ENCODE data around the gene CAP2.
"Not testable (repeated sequence)": the region's sequence is repeated elsewhere in the genome, so short reads cannot be mapped to it uniquely, and the experiment has no call there.

CAP2 gene

GRCh38 chr6:17501982-17502704 lies 108.7 kb downstream of the CAP2 start:
- no peak for DNase-seq (ENCODE audit: low spot score)

DNA sequence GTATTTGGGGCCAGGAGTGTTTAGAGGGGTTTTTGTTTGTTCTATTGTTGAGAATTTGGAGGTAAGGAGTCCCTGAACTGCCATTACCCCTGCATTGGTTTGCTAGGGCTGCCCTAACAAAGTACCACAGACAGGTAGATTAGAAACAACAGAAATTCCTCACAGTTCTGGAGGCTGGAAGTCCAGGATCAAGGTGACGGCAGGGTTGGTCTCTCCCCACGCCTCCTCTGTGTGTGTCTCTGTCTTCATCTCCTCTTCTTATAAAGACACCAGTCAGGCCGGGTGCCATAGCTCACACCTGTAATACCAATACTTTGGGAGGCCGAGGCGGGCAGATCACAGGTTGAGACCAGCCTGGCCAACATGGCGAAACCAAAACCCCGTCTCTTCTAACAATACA lies 109.7 kb downstream of the CAP2 start:
- DNase-seq (ENCODE audit: low spot score): no peak

GRCh38 chr6:17504005-17504404 lies 110.6 kb downstream of the CAP2 start:
- no peak for DNase-seq (ENCODE audit: low spot score)

DNA sequence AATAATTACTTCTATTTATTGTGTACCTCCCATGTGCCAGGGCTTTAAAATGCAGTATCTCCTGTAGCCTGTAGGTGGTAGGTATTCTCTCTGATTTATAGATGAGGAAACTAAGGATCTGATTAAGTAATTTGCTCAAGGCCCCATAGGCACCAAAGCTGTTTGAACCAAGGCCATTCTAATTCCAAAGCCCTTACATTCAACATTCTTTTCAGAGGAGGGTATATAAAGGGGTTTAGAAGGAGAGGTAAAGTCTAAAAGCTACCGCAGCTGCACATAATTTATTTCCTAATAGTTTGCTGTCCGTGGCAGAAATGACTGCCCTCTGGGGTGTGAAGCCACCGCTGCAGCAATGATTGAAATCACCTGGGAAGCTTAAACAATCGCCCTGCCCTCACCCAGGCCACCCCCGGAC lies 111.7 kb downstream of the CAP2 start:
- no peak for DNase-seq (ENCODE audit: low spot score)

DNA sequence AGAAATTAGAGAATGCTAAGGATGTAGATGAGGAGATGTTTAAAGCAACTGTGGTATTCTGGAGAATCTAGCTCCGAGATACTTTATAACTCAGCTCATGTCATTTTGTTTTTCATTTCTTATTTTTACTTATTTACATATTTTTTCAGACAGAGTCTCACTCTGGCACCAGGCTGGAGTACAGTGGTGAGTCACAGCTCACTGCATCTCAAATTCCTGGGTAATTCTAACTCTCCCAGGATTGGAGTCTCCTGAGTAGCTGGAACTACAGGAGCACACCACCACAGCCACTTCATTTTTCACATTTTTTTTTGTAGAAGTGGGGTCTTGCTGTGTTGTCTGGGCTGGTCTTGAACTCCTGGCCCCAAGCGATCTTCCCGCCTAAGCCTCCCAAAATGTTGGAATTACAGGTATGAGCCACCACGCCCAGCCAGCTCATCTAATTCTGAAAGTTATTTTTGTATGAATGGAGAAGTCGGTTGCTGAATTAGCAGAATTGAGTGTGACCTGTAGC lies 112.4 kb downstream of the CAP2 start:
- DNase-seq (ENCODE audit: low spot score): no peak

- DNase-seq (ENCODE audit: low spot score): no peak
Observed at GRCh38 chr6:17506531-17506930, 113.1 kb downstream of the CAP2 start.

- DNase-seq (ENCODE audit: low spot score): no peak
Observed at GRCh38 chr6:17506962-17507361, 113.6 kb downstream of the CAP2 start.

DNA sequence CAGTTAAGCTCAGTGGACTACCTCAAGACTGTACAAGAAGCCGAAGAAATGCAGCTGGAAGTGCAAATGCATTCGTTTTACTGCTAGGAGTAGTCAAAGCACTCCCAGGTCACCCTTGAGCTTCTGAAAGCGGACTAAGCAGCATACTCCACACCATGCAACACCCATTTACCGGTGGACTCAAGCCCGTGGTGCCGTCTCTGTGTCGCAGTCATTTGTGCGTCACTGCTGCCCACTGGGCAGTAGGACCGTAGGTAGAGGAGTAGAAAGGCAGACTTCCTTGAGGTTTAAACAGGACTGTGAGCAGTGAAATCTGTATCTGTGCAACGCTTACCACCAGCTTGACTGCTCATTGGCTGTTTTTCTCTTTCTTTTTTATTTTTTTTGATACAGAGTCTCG lies 117.7 kb downstream of the CAP2 start:
- DNase-seq (ENCODE audit: low spot score): no peak

- DNase-seq (ENCODE audit: low spot score): no peak
Observed at GRCh38 chr6:17511580-17511979, 118.2 kb downstream of the CAP2 start.

GRCh38 chr6:17519120-17519519 lies 125.7 kb downstream of the CAP2 start:
- no peak for DNase-seq (ENCODE audit: low spot score)

GRCh38 chr6:17525637-17526036 lies 132.2 kb downstream of the CAP2 start:
- no peak for DNase-seq (ENCODE audit: low spot score)

GRCh38 chr6:17527076-17527475 lies 133.7 kb downstream of the CAP2 start:
- DNase-seq (ENCODE audit: low spot score): no peak

DNA sequence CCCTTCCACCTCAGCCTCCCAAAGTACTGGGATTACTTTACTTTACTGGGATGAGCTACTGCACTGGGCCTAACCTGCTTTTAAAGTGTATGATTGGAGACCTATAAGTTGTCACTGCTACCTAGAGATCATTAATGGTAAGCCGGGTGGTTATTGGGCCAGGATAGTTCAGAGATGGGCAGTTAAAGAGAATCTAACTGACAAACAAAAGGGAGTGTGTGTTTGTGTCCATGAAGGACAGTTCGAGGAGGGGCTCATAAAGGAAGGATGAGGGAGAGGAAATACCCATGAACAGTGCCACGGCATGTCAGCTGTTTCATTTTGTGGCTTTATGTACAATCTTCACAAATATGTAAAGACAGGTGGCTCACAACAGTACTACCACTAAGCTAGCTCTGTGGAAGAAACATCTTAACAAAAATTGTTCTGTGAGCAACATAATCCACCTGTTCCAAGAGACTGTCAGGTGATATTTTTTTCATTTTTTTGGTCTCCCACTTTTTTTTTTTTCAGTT lies 137.0 kb downstream of the CAP2 start:
- no peak for DNase-seq (ENCODE audit: low spot score)

GRCh38 chr6:17536586-17536985 lies 143.2 kb downstream of the CAP2 start:
- no peak for DNase-seq (ENCODE audit: low spot score)

DNA sequence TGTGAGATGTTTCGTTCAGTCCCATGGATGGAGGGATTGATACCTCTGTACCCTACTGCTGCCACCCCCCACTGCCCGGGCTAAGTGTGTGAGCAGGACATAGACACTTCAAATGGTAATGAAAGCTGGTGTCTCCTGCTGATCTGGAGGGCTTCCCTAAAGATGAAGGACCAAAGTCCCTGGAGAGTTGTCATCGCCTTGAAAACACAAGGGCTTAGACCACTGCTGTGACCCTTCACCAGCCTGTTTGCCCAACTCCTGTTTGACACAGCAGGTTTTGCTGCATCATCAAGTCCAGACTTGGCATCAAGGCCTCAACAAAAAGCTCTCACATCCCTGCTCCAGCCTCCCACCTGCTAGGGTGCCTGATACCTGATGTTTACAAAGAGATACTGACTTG lies 148.8 kb downstream of the CAP2 start:
- no peak for DNase-seq (ENCODE audit: low spot score)

DNA sequence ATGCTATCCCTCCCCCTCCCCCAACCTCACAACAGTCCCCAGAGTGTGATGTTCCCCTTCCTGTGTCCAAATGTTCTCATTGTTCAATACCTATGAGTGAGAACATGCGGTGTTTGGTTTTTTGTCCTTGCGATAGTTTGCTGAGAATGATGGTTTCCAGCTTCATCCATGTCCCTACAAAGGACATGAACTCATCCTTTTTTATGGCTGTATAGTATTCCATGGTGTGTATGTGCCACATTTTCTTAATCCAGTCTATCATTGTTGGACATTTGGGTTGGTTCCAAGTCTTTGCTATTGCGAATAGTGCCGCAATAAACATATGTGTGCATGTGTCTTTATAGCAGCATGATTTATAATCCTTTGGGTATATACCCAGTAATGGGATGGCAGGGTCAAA lies 152.3 kb downstream of the CAP2 start:
- not testable (repeated sequence) for DNase-seq (ENCODE audit: low spot score)

GRCh38 chr6:17551383-17551958 lies 158.1 kb downstream of the CAP2 start:
- DNase-seq (ENCODE audit: low spot score): no peak

GRCh38 chr6:17552861-17553260 lies 159.5 kb downstream of the CAP2 start:
- DNase-seq (ENCODE audit: low spot score): no peak

GRCh38 chr6:17556014-17556413 lies 162.6 kb downstream of the CAP2 start:
- no peak for DNase-seq (ENCODE audit: low spot score)

- DNase-seq (ENCODE audit: low spot score): no peak
Observed at GRCh38 chr6:17562636-17563035, 169.2 kb downstream of the CAP2 start.

DNA sequence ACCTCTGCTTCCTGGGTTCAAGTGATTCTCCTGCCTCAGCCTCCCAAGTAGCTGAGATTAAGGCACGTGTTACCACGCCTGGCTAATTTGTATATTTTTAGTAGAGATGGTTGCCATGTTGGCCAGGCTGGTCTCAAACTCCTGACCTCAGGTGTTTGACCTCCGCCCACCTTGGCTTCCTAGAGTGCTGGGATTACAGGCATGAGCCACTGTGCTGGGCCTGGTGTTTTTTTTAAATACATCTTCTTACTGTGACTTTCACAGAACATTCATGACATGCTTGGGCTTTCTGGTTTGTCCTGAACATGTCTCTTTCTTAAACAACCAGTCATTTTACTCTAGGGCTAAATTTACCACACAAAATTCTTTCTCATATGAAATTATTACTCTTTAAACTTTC lies 172.0 kb downstream of the CAP2 start:
- no peak for DNase-seq (ENCODE audit: low spot score)

DNA sequence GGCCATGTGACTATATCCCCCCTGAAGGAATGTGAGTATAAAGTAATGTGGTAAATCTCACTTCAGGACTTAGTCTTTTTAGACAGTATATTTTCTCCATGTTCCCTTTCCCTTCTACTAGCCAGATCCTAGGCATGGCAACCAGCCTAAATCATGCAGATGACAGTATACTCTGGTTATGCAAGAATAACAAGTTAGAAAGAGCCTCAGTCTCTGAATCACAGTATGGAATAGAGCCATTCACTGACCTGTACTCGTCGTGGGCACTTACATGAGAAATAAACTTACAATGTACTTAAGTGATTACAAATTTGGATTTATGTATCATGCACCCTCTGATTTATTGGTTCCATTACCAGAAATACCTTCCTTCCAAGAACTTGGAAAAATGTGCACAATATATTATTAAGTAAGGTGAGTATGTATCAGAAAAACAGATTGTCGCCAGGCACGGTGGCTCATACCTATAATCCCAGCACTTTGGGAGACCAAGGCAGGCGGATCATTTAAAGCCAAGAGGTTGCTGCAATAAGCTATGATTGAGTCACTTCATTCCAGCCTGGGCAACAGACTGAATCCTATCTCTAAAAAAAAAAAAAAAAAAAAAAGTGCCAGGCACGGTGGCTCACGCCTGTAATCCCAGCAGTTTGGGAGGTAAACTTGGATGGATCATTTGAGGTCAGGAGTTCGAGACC lies 181.6 kb downstream of the CAP2 start:
- DNase-seq (ENCODE audit: low spot score): no peak

- DNase-seq (ENCODE audit: low spot score): no peak
Observed at GRCh38 chr6:17577059-17577458, 183.7 kb downstream of the CAP2 start.
